HepG2 (cell line): Measurements from ENCODE around the gene KDM7A. TPM values are rescaled to one million over a fixed set of nuclear protein-coding genes. Genes with fewer than 3 reads are reported as not detected.

ENCODE experiments used
- GTF2F1 ChIP-seq: fragments of 150-350 bp; IDR thresholded peaks from 2 replicates; pipeline ENCODE4 v1.6.1; 2014; ENCODE audit warnings: low read length
- NCOA1 ChIP-seq: sonication (generic); formaldehyde crosslinking; IDR thresholded peaks from 2 replicates; pipeline ENCODE4 v1.9.0; 2021; ENCODE audit warnings: missing genetic modification reagents
- PHF8 ChIP-seq: sonication (generic); formaldehyde crosslinking; IDR thresholded peaks from 2 replicates; pipeline ENCODE4 v1.5.0; 2020; ENCODE audit warnings: missing genetic modification reagents
- ZMYM3 ChIP-seq: sonication (generic); formaldehyde crosslinking; IDR thresholded peaks from 2 replicates; pipeline ENCODE4 v1.5.1; 2020; ENCODE audit warnings: mild to moderate bottlenecking, missing genetic modification reagents
- ZNF598 ChIP-seq: sonication (generic); formaldehyde crosslinking; IDR thresholded peaks from 2 replicates; pipeline ENCODE4 v1.5.1; 2020; ENCODE audit warnings: mild to moderate bottlenecking, missing genetic modification reagents, borderline replicate concordance
- polyA plus RNA-seq, 8 experiments: library from polyadenylated mRNA; depleted of rRNA in 3 of 8; stranded (reverse) in 7 of 8; unstranded in 1 of 8; fragments of >200 nt; fragmentation: Illumina TruSeq in 4 of 8; extraction: Trizol in 4 of 8; gene quantifications; 2 replicates each; pipeline versions ENCODE4 v1.2.1 to v1.2.3, GENCODE V29; 2011 to 2016; ENCODE audit warnings: low read depth in 4 of 8, missing spikeins in 1 of 8, mixed read lengths in 1 of 8; ENCODE audit not compliant: insufficient read depth in 1 of 8
- total RNA-seq, 5 experiments: library from RNA; depleted of rRNA; stranded (reverse); fragments of >200 nt; fragmentation: Illumina TruSeq; extraction: Trizol; gene quantifications; 2 replicates each; pipeline ENCODE4 v1.2.3, GENCODE V29; 2016; ENCODE audit warnings: low read depth in 1 of 5
- TF ChIP-seq, protein P1 (sequence below): sonication (generic); formaldehyde crosslinking; IDR thresholded peaks from one replicate; pipeline ENCODE4 v1.5.1; 2020; ENCODE audit warnings: mild to moderate bottlenecking, missing genetic modification reagents; ENCODE audit errors: not compliant biosample characterization
- TF ChIP-seq, protein P2 (sequence below): sonication (generic); formaldehyde crosslinking; IDR thresholded peaks from 2 replicates; pipeline ENCODE4 v1.4.0; 2020; ENCODE audit warnings: missing genetic modification reagents, mild to moderate bottlenecking, borderline replicate concordance
- TF ChIP-seq, protein P3 (sequence below): sonication (generic); formaldehyde crosslinking; IDR thresholded peaks from 2 replicates; pipeline ENCODE4 v1.4.0; 2020; ENCODE audit warnings: missing genetic modification reagents
- TF ChIP-seq, protein P4 (sequence below): sonication (generic); formaldehyde crosslinking; IDR thresholded peaks from 2 replicates; pipeline ENCODE4 v1.5.1; 2020; ENCODE audit warnings: missing genetic modification reagents, mild to moderate bottlenecking, borderline replicate concordance
- TF ChIP-seq, protein P5 (sequence below): fragments of 450-650 bp; IDR thresholded peaks from 2 replicates; pipeline ENCODE4 v1.6.1; 2017; ENCODE audit warnings: mild to moderate bottlenecking

The KDM7A gene
- total and polyA plus RNA-seq, 2 of the 13 experiments (the other 11 are each of a cell fraction or from before 2014, with no cell fraction given), result 10.8 to 16.8 TPM

DNA sequence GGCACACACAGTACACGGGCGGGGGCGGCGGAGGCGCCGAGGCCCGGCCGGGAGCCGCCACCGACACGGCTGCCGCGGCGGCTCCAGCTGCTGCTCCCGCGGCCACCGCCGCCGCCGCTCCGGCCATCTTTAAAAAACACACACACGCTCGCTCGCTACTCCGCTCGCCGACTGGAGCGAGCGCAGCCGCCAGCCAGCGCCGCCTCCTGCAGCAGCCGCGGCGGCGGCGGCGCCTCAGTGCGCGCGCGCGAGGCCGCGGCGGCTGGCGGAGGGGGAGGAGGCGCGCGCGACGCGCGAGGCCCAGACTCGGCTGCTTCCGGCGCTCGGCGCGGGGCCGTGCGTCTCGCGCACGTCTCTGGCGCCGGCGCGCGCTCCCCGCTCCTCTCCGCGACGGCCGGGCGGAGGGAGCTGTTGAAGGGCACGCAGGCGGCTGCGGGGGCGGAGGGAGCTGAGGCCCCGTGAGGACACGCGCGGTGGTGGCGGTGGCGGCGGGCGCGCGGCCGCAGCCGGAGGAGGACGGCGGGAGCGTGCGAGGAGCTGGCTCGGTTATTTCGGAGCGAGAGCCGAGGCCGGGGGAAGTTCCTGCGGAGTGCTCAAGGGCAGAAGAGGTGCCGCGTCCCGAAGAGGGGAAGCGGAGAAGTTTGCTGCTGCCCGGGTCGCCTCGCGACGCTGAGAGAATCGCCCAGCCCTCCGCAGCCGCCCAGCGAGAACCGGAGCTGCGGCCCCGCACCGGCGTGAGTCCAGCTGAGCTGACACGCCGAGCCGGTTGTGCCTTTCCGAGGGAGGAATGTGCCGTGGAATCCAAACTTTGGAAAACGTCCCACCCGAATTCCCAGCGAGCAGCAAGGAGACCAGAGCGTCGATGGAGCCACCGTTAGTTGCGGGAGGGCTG lies at the start of gene KDM7A (continued):
- TF ChIP-seq, protein P1, sequence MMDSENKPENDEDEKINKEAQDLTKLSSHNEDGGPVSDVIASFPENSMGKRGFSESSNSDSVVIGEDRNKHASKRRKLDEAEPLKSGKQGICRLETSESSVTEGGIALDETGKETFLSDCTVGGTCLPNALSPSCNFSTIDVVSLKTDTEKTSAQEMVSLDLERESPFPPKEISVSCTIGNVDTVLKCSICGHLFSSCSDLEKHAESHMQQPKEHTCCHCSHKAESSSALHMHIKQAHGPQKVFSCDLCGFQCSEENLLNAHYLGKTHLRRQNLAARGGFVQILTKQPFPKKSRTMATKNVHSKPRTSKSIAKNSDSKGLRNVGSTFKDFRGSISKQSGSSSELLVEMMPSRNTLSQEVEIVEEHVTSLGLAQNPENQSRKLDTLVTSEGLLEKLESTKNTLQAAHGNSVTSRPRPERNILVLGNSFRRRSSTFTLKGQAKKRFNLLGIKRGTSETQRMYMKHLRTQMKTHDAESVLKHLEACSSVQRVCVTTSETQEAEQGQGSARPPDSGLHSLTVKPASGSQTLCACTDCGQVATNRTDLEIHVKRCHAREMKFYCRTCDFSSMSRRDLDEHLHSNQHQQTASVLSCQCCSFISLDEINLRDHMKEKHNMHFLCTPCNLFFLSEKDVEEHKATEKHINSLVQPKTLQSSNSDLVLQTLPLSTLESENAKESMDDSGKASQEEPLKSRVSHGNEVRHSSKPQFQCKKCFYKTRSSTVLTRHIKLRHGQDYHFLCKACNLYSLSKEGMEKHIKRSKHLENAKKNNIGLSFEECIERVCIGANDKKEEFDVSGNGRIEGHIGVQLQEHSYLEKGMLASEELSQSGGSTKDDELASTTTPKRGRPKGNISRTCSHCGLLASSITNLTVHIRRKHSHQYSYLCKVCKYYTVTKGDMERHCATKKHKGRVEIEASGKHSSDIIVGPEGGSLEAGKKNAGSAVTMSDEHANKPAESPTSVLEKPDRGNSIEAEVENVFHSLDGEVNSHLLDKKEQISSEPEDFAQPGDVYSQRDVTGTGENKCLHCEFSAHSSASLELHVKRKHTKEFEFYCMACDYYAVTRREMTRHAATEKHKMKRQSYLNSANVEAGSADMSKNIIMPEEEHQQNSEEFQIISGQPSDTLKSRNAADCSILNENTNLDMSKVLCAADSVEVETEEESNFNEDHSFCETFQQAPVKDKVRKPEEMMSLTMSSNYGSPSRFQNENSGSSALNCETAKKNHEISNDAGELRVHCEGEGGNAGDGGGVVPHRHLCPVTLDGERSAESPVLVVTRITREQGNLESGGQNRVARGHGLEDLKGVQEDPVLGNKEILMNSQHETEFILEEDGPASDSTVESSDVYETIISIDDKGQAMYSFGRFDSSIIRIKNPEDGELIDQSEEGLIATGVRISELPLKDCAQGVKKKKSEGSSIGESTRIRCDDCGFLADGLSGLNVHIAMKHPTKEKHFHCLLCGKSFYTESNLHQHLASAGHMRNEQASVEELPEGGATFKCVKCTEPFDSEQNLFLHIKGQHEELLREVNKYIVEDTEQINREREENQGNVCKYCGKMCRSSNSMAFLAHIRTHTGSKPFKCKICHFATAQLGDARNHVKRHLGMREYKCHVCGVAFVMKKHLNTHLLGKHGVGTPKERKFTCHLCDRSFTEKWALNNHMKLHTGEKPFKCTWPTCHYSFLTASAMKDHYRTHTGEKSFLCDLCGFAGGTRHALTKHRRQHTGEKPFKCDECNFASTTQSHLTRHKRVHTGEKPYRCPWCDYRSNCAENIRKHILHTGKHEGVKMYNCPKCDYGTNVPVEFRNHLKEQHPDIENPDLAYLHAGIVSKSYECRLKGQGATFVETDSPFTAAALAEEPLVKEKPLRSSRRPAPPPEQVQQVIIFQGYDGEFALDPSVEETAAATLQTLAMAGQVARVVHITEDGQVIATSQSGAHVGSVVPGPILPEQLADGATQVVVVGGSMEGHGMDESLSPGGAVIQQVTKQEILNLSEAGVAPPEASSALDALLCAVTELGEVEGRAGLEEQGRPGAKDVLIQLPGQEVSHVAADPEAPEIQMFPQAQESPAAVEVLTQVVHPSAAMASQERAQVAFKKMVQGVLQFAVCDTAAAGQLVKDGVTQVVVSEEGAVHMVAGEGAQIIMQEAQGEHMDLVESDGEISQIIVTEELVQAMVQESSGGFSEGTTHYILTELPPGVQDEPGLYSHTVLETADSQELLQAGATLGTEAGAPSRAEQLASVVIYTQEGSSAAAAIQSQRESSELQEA, result peak; percentile 87
- TF ChIP-seq, protein P2, sequence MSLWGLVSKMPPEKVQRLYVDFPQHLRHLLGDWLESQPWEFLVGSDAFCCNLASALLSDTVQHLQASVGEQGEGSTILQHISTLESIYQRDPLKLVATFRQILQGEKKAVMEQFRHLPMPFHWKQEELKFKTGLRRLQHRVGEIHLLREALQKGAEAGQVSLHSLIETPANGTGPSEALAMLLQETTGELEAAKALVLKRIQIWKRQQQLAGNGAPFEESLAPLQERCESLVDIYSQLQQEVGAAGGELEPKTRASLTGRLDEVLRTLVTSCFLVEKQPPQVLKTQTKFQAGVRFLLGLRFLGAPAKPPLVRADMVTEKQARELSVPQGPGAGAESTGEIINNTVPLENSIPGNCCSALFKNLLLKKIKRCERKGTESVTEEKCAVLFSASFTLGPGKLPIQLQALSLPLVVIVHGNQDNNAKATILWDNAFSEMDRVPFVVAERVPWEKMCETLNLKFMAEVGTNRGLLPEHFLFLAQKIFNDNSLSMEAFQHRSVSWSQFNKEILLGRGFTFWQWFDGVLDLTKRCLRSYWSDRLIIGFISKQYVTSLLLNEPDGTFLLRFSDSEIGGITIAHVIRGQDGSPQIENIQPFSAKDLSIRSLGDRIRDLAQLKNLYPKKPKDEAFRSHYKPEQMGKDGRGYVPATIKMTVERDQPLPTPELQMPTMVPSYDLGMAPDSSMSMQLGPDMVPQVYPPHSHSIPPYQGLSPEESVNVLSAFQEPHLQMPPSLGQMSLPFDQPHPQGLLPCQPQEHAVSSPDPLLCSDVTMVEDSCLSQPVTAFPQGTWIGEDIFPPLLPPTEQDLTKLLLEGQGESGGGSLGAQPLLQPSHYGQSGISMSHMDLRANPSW (CRISPR knock-in tag), result no peak
- TF ChIP-seq GTF2F1 (no peak), ZNF598 (CRISPR knock-in tag) (0 out of 2 replicates have a peak, but pooled peaks have one; percentile 55), ZMYM3 (CRISPR knock-in tag) (peak; percentile 55; the same call in 1 of the 2 replicates), NCOA1 (CRISPR knock-in tag) (no peak), PHF8 (CRISPR knock-in tag) (peak; percentile 66)
- TF ChIP-seq, protein P3, sequence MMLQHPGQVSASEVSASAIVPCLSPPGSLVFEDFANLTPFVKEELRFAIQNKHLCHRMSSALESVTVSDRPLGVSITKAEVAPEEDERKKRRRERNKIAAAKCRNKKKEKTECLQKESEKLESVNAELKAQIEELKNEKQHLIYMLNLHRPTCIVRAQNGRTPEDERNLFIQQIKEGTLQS (CRISPR knock-in tag), result 0 out of 2 replicates have a peak, but pooled peaks have one; percentile 12
- TF ChIP-seq, protein P4, sequence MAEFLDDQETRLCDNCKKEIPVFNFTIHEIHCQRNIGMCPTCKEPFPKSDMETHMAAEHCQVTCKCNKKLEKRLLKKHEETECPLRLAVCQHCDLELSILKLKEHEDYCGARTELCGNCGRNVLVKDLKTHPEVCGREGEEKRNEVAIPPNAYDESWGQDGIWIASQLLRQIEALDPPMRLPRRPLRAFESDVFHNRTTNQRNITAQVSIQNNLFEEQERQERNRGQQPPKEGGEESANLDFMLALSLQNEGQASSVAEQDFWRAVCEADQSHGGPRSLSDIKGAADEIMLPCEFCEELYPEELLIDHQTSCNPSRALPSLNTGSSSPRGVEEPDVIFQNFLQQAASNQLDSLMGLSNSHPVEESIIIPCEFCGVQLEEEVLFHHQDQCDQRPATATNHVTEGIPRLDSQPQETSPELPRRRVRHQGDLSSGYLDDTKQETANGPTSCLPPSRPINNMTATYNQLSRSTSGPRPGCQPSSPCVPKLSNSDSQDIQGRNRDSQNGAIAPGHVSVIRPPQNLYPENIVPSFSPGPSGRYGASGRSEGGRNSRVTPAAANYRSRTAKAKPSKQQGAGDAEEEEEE (CRISPR knock-in tag), result no peak
- TF ChIP-seq, protein P5, sequence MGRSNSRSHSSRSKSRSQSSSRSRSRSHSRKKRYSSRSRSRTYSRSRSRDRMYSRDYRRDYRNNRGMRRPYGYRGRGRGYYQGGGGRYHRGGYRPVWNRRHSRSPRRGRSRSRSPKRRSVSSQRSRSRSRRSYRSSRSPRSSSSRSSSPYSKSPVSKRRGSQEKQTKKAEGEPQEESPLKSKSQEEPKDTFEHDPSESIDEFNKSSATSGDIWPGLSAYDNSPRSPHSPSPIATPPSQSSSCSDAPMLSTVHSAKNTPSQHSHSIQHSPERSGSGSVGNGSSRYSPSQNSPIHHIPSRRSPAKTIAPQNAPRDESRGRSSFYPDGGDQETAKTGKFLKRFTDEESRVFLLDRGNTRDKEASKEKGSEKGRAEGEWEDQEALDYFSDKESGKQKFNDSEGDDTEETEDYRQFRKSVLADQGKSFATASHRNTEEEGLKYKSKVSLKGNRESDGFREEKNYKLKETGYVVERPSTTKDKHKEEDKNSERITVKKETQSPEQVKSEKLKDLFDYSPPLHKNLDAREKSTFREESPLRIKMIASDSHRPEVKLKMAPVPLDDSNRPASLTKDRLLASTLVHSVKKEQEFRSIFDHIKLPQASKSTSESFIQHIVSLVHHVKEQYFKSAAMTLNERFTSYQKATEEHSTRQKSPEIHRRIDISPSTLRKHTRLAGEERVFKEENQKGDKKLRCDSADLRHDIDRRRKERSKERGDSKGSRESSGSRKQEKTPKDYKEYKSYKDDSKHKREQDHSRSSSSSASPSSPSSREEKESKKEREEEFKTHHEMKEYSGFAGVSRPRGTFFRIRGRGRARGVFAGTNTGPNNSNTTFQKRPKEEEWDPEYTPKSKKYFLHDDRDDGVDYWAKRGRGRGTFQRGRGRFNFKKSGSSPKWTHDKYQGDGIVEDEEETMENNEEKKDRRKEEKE, result no peak
